ENCODE measurements around the gene NDUFB10. TPM values are rescaled to one million over a fixed set of nuclear protein-coding genes. Genes with fewer than 3 reads are reported as not detected.

NDUFB10 gene
- total RNA-seq, 1 experiment from 2014 or later: 287 TPM

- peak within 1 kb of the TSS; percentile 82 for H3K27ac ChIP-seq (ENCODE audit: low read length)
- BruUV-seq (replicated peaks): no TSS peak
- POLR2A ChIA-PET: interaction anchor here (0.6 kb wide), 1 partner anchor 332 kb away, joined by 5 read pairs; no protein-coding TSS in a partner anchor
- no peaks in the 10 kb centered on the region for H3K9me3 ChIP-seq (ENCODE audit: control insufficient read depth, insufficient read depth, low read depth, low read length)
- CTCF ChIA-PET: interaction anchor here (0.5 kb wide), 1 partner anchor 22 kb away, joined by 6 read pairs; the partner anchor contains the start of gene RPS2
- no peak for TF ChIP-seq REST (IDR thresholded peaks at IDR 0.05; ENCODE audit: insufficient read depth in 1 of 2, low read depth in 2 of 2, low read length in 1 of 2)
- no peak for TF ChIP-seq CTCF (IDR thresholded peaks at IDR 0.05)
- 0 out of 2 replicates have a peak, but pooled peaks have one; percentile 43 for TF ChIP-seq SIN3A (IDR thresholded peaks at IDR 0.05; ENCODE audit: borderline replicate concordance, insufficient read depth, low read depth, low read length)
- peak; percentile 70; the same call in 1 of the 2 replicates for TF ChIP-seq POLR2AphosphoS5 (IDR thresholded peaks at IDR 0.05; ENCODE audit: low read depth, low read length)
- peak; percentile 82 for TF ChIP-seq TCF7L2 (IDR thresholded peaks at IDR 0.05; ENCODE audit: low read depth, low read length)
- in situ Hi-C loops (cut with HindIII; ENCODE audit: low pct_unique_long_range_greater_than_20kb, low sequenced_read_pairs) (no loop called here), intact Hi-C loops (cut with micrococcal nuclease; ENCODE audit: unreplicated experiment) (no loop called here)
- H3K36me3 ChIP-seq (ENCODE audit: control insufficient read depth, insufficient read depth, low read length): no peaks in the 10 kb centered on the region; the same call in 1 of the 2 replicates
- peak within 1 kb of the TSS; percentile 60 to 78 for H3K4me3 ChIP-seq (ENCODE audit: low read depth in 2 of 2, low read length in 2 of 2)
- peak; percentile 96 for ATAC-seq
- no peaks in the 10 kb centered on the region for H3K27me3 ChIP-seq (ENCODE audit: control insufficient read depth, insufficient read depth, low read length)
- DNase-seq (ENCODE audit: low read depth, low spot score): no peak
- H3K4me1 ChIP-seq (ENCODE audit: control insufficient read depth, insufficient read depth, low read length): peaks cover 11% of the 10 kb centered on the region
Observed at GRCh38 chr16:1942810-1943726, 16.3 kb upstream of the NDUFB10 start, which contains the start of gene MSRB1. TSS of gene MSRB1 (minus strand) at chr16:1943199. CDS start at chr16:1943156, 43 bp downstream.

DNA sequence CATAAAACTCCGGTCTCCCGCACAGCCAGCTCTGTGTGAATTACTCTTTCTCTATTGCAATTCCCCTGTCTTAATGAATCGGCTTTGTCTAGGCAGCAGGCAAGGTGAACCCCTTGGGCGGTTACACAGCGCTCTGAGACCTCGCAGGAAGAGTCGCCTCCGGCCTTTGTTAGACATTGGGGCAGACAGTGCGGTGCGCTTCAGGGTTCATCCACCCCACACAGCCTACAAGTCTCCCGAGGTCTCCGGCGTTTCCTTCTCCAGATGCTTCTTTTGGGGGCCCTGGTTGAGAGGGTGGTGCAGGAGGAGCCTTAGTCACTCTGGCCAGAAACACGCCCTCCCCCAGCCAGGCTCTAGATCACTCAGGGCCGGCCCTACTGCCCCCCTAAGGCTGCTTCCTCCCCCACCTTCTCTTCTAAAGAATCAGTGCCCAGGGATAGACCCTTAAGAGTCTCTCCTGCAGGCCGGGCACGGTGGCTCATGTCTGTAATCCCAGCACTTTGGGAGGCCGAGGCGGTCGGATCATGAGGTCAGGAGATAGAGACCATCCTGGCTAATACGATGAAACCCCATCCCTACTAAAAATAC is 14.6 kb upstream of the NDUFB10 start:
- intact Hi-C loops (cut with micrococcal nuclease; ENCODE audit: unreplicated experiment): no loop called here
- H3K9me3 ChIP-seq (ENCODE audit: control insufficient read depth, insufficient read depth, low read depth, low read length): no peaks in the 10 kb centered on the region

More for the DNA sequence above, 14.6 kb upstream of the NDUFB10 start:
- no peak for DNase-seq (ENCODE audit: low read depth, low spot score)
- CTCF ChIA-PET: no interaction called here
- Histone ChIP-seq H3K36me3 (ENCODE audit: control insufficient read depth, insufficient read depth, low read length) (no peaks in the 10 kb centered on the region; the same call in 1 of the 2 replicates), H3K27me3 (ENCODE audit: control insufficient read depth, insufficient read depth, low read length) (no peaks in the 10 kb centered on the region), H3K27ac (ENCODE audit: low read length) (no peak overlapping the region), H3K4me1 (ENCODE audit: control insufficient read depth, insufficient read depth, low read length) (peaks cover 11% of the 10 kb centered on the region), H3K4me3 (ENCODE audit: low read depth in 2 of 2, low read length in 2 of 2) (no peak overlapping the region)
- in situ Hi-C loops (cut with HindIII; ENCODE audit: low pct_unique_long_range_greater_than_20kb, low sequenced_read_pairs): no loop called here
- TF ChIP-seq POLR2AphosphoS5 (IDR thresholded peaks at IDR 0.05; ENCODE audit: low read depth, low read length) (no peak), CTCF (IDR thresholded peaks at IDR 0.05) (no peak), REST (IDR thresholded peaks at IDR 0.05; ENCODE audit: insufficient read depth in 1 of 2, low read depth in 2 of 2, low read length in 1 of 2) (no peak), TCF7L2 (IDR thresholded peaks at IDR 0.05; ENCODE audit: low read depth, low read length) (no peak), SIN3A (IDR thresholded peaks at IDR 0.05; ENCODE audit: borderline replicate concordance, insufficient read depth, low read depth, low read length) (no peak)
- no peak for ATAC-seq
- POLR2A ChIA-PET: no interaction called here
- BruUV-seq (replicated peaks): no TSS peak
